ENCODE results near the gene SLC18A2.

- no peak for TF ChIP-seq HCFC1 (IDR thresholded peaks at IDR 0.05; ENCODE audit: low read length)
- TF ChIP-seq EZH2 (IDR thresholded peaks at IDR 0.05; ENCODE audit: borderline replicate concordance, control insufficient read depth, low read depth, low read length): no peak
- no peak for TF ChIP-seq POLR2AphosphoS5 (IDR thresholded peaks at IDR 0.05; ENCODE audit: low read length)
- no peak for TF ChIP-seq CTCF (IDR thresholded peaks at IDR 0.05 in 2 of 3, conservative IDR thresholded peaks at IDR 0.05 in 1 of 3; ENCODE audit: control insufficient read depth in 2 of 3, extremely low read depth in 1 of 3, insufficient read depth in 1 of 3, low read depth in 3 of 3, low read length in 3 of 3)
- no peak for TF ChIP-seq NRF1 (conservative IDR thresholded peaks at IDR 0.05; ENCODE audit: low read depth, low read length)
- no peak for TF ChIP-seq ZBTB40 (IDR thresholded peaks at IDR 0.05; ENCODE audit: borderline replicate concordance)
- no peak for TF ChIP-seq RAD51 (IDR thresholded peaks at IDR 0.05)
- no peak for TF ChIP-seq ZSCAN29 (IDR thresholded peaks at IDR 0.05)
- TF ChIP-seq POLR2A (IDR thresholded peaks at IDR 0.05; ENCODE audit: low read depth, low read length): no peak
Measured at GRCh38 chr10:117306674-117307073, 65.8 kb downstream of the SLC18A2 start.

Measured in GM12878 (cell line).